Endothelial cell (in vitro differentiated cells): ENCODE measurements around the gene IFIT5. TPM values are rescaled to one million over a fixed set of nuclear protein-coding genes. Genes with fewer than 3 reads are reported as not detected.

ENCODE experiments used
- DNase-seq: peaks from one replicate; pipeline ENCODE4 v3.0.0; 2021; ENCODE audit warnings: low spot score
- H3K27ac Mint-ChIP-seq: one replicate; pipeline ENCODE4 v1.8.0; 2021; ENCODE audit warnings: mixed read lengths, inconsistent platforms; ENCODE audit not compliant: unreplicated experiment
- H3K27me3 Mint-ChIP-seq: one replicate; pipeline ENCODE4 v1.8.0; 2021; ENCODE audit warnings: mild to moderate bottlenecking, moderate library complexity, mixed read lengths, inconsistent platforms; ENCODE audit not compliant: unreplicated experiment
- H3K36me3 Mint-ChIP-seq: one replicate; pipeline ENCODE4 v1.8.0; 2021; ENCODE audit warnings: mild to moderate bottlenecking, low read depth, mixed read lengths, inconsistent platforms; ENCODE audit not compliant: unreplicated experiment
- H3K4me1 Mint-ChIP-seq: one replicate; pipeline ENCODE4 v1.8.0; 2021; ENCODE audit warnings: mild to moderate bottlenecking, mixed read lengths, inconsistent platforms; ENCODE audit not compliant: unreplicated experiment
- H3K4me3 Mint-ChIP-seq: one replicate; pipeline ENCODE4 v1.8.0; 2021; ENCODE audit warnings: mild to moderate bottlenecking, mixed read lengths, inconsistent platforms; ENCODE audit not compliant: unreplicated experiment
- H3K9me3 Mint-ChIP-seq: one replicate; pipeline ENCODE4 v1.8.0; 2021; ENCODE audit warnings: mixed read lengths, inconsistent platforms; ENCODE audit not compliant: unreplicated experiment
- total RNA-seq: library from RNA; stranded (reverse); fragmentation: NEBNext Ultra II Directional; extraction: Animal tissue kit (Norgen Biotek cat#: 25700); gene quantifications from one replicate; pipeline ENCODE4 v1.2.1, GENCODE V29; 2021; ENCODE audit not compliant: unreplicated experiment
- TF ChIP-seq, protein P1 (sequence below): fragments of 200-600 bp; sonication (generic); IDR thresholded peaks from one replicate; pipeline ENCODE4 v1.5.0; 2021; ENCODE audit warnings: antibody characterized with exemption; ENCODE audit not compliant: unreplicated experiment

The IFIT5 gene
- total RNA-seq, 1 donor from 2014 or later = 8.2 TPM

- TF ChIP-seq, protein P1, sequence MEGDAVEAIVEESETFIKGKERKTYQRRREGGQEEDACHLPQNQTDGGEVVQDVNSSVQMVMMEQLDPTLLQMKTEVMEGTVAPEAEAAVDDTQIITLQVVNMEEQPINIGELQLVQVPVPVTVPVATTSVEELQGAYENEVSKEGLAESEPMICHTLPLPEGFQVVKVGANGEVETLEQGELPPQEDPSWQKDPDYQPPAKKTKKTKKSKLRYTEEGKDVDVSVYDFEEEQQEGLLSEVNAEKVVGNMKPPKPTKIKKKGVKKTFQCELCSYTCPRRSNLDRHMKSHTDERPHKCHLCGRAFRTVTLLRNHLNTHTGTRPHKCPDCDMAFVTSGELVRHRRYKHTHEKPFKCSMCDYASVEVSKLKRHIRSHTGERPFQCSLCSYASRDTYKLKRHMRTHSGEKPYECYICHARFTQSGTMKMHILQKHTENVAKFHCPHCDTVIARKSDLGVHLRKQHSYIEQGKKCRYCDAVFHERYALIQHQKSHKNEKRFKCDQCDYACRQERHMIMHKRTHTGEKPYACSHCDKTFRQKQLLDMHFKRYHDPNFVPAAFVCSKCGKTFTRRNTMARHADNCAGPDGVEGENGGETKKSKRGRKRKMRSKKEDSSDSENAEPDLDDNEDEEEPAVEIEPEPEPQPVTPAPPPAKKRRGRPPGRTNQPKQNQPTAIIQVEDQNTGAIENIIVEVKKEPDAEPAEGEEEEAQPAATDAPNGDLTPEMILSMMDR = no peak
- H3K4me1 Mint-ChIP-seq = peaks cover 13% of the 10 kb centered on the region
- H3K36me3 Mint-ChIP-seq = no peaks in the 10 kb centered on the region
- H3K4me3 Mint-ChIP-seq = no peak overlapping the region
- H3K9me3 Mint-ChIP-seq = no peaks in the 10 kb centered on the region
- H3K27me3 Mint-ChIP-seq = no peaks in the 10 kb centered on the region
- no peak overlapping the region for H3K27ac Mint-ChIP-seq
- DNase-seq = no peak
Observed at GRCh38 chr10:89452193-89452592, 37.8 kb downstream of the IFIT5 start.

GRCh38 chr10:89454561-89455347 is 40.4 kb downstream of the IFIT5 start:
- H3K36me3 Mint-ChIP-seq = no peaks in the 10 kb centered on the region
- no peaks in the 10 kb centered on the region for H3K27me3 Mint-ChIP-seq
- TF ChIP-seq, protein P1 = no peak
- H3K9me3 Mint-ChIP-seq = no peaks in the 10 kb centered on the region
- no peak overlapping the region for H3K4me3 Mint-ChIP-seq
- H3K27ac Mint-ChIP-seq = no peak overlapping the region
- H3K4me1 Mint-ChIP-seq = peaks cover 13% of the 10 kb centered on the region
- DNase-seq = no peak

GRCh38 chr10:89458291-89458690 is 43.9 kb downstream of the IFIT5 start:
- no peak overlapping the region for H3K27ac Mint-ChIP-seq
- TF ChIP-seq, protein P1 = no peak
- no peaks in the 10 kb centered on the region for H3K9me3 Mint-ChIP-seq
- no peaks in the 10 kb centered on the region for H3K27me3 Mint-ChIP-seq
- no peak overlapping the region for H3K4me3 Mint-ChIP-seq
- H3K4me1 Mint-ChIP-seq = peaks cover 13% of the 10 kb centered on the region
- H3K36me3 Mint-ChIP-seq = no peaks in the 10 kb centered on the region
- no peak for DNase-seq

- H3K27ac Mint-ChIP-seq = no peak overlapping the region
- DNase-seq = no peak
Observed at GRCh38 chr10:89458784-89459183, 44.4 kb downstream of the IFIT5 start.

More at GRCh38 chr10:89458784-89459183, 44.4 kb downstream of the IFIT5 start:
- no peaks in the 10 kb centered on the region for H3K9me3 Mint-ChIP-seq
- TF ChIP-seq, protein P1 = no peak
- H3K4me3 Mint-ChIP-seq = no peak overlapping the region
- peaks cover 13% of the 10 kb centered on the region for H3K4me1 Mint-ChIP-seq
- H3K27me3 Mint-ChIP-seq = no peaks in the 10 kb centered on the region
- H3K36me3 Mint-ChIP-seq = no peaks in the 10 kb centered on the region
